CD4-positive, alpha-beta memory T cell (primary cell): ENCODE results near the gene MSRB1. TPM values are rescaled to one million over a fixed set of nuclear protein-coding genes. Genes with fewer than 3 reads are reported as not detected.

Experiments used
- CTCF ChIA-PET: fragments of 350-600 bp; sonication (Branson Sonifier 250); formaldehyde crosslinking; loops from one replicate; lab custom pipeline; 2021; ENCODE audit warnings: inconsistent platforms; ENCODE audit not compliant: partially characterized antibody; lab: Charles Lee
- POLR2A ChIA-PET: fragments of 350-600 bp; sonication (Branson Sonifier 250); formaldehyde crosslinking; loops from one replicate; lab custom pipeline; 2021; ENCODE audit not compliant: partially characterized antibody; lab: Charles Lee
- DNase-seq, 5 donors: peaks; one replicate each; pipeline versions ENCODE4 v3.0.0 to v3.0.0-alpha.2; 2020 to 2022; ENCODE audit warnings: mixed read lengths in 1 of 5
- H3K27ac ChIP-seq: one replicate; pipeline ENCODE4 v1.7.0; 2013; ENCODE audit warnings: low read depth, low read length
- H3K27me3 ChIP-seq: 2 replicates; pipeline ENCODE4 v1.7.0; 2013; ENCODE audit warnings: mild to moderate bottlenecking, low read length, moderate library complexity; ENCODE audit not compliant: insufficient read depth
- H3K36me3 ChIP-seq: 2 replicates; pipeline ENCODE4 v1.7.0; 2013; ENCODE audit warnings: mild to moderate bottlenecking, low read length, moderate library complexity; ENCODE audit not compliant: insufficient read depth
- H3K4me1 ChIP-seq: 2 replicates; pipeline ENCODE4 v1.7.0; 2013; ENCODE audit warnings: mild to moderate bottlenecking, low read length, moderate library complexity; ENCODE audit not compliant: insufficient read depth
- H3K4me3 ChIP-seq, 2 donors: one replicate each; pipeline ENCODE4 v1.7.0; 2013; ENCODE audit warnings: low read length in 2 of 2, mild to moderate bottlenecking in 1 of 2
- H3K9me3 ChIP-seq, 2 donors: one replicate each; pipeline ENCODE4 v1.7.0; 2013; ENCODE audit warnings: low read length in 2 of 2, control low read depth in 1 of 2; ENCODE audit not compliant: control insufficient read depth in 1 of 2
- H3K27ac Mint-ChIP-seq, 7 donors: one replicate each; pipeline ENCODE4 v1.8.0; 2020 to 2021; ENCODE audit warnings: mixed read lengths in 7 of 7, mild to moderate bottlenecking in 6 of 7, inconsistent platforms in 3 of 7, moderate library complexity in 3 of 7
- H3K27me3 Mint-ChIP-seq, 2 donors: one replicate each; pipeline ENCODE4 v1.8.0; 2020 to 2021; ENCODE audit warnings: mixed read lengths in 2 of 2
- H3K36me3 Mint-ChIP-seq, 2 donors: one replicate each; pipeline ENCODE4 v1.8.0; 2020 to 2021; ENCODE audit warnings: mixed read lengths in 2 of 2, inconsistent platforms in 1 of 2, mild to moderate bottlenecking in 1 of 2
- H3K4me1 Mint-ChIP-seq, 4 donors: one replicate each; pipeline ENCODE4 v1.8.0; 2020 to 2021; ENCODE audit warnings: mixed read lengths in 4 of 4, mild to moderate bottlenecking in 1 of 4
- H3K4me3 Mint-ChIP-seq, 8 donors: one replicate each; pipeline ENCODE4 v1.8.0; 2020 to 2021; ENCODE audit warnings: mixed read lengths in 8 of 8, mild to moderate bottlenecking in 7 of 8, moderate library complexity in 6 of 8, inconsistent platforms in 3 of 8
- H3K9me3 Mint-ChIP-seq, 8 donors: one replicate each; pipeline ENCODE4 v1.8.0; 2020 to 2021; ENCODE audit warnings: mixed read lengths in 8 of 8, mild to moderate bottlenecking in 5 of 8, inconsistent platforms in 3 of 8, moderate library complexity in 1 of 8
- intact Hi-C: fragments of 100-400 bp; cut with micrococcal nuclease; formaldehyde crosslinking; loops from one replicate; pipeline ENCODE4 v1.15.1; 2023
- polyA plus RNA-seq, 2 donors: library from polyadenylated mRNA; unstranded; fragments of 300-500 nt; fragmentation: Illumina TruSeq; gene quantifications; one replicate each; pipeline ENCODE4 v1.2.3, GENCODE V29; 2021
- total RNA-seq, 2 experiments: library from RNA; stranded (reverse); gene quantifications; one replicate each; pipeline ENCODE4 v1.2.3, GENCODE V29; 2021

MSRB1 gene
- total and polyA plus RNA-seq, 4 experiments from 2014 or later = 9.3 to 30.5 (median 15.5) TPM

DNA sequence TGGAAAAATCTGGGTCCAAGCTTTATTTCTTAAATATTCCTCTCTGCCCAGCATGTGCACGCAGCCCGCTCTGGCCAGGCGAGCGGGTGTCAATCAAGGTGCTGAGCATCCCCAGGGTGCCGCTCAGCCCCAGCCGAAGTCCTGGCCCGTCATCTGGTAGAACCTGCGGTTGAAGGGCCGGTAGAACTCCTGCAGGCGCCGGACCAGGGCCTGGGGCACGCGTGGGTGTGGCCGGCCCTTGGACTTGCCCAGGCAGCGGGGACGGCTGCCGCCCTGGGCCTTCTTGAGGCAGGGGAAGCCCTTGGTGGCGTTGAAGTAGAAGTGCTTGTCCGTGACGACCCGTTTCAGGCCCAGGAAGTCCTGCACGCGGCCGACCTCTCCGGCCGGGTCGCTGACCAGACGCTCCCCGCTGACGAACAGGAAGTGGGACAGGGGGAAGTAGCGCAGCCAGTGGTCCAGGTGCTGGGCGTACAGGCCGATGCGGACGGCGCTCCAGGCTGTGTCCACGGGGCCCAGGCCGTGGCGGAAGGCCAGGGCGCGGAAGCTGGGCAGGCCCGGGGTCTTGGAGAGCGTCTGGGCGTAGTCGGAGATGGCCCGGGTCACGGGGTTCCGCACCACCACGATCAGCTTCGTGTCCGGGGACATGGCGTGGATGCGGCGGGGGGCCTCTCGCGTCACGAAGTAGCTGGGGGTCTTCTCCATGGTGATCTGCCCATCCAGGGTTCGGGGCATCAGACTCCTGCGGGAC is 31.4 kb downstream of the MSRB1 start:
- DNase-seq = no peak
- ChIA-PET CTCF (interaction anchor here (0.7 kb wide), 2 partner anchors 17 to 1847 kb away, joined by 3 read pairs; no protein-coding TSS in a partner anchor), POLR2A (no interaction called here)

DNA sequence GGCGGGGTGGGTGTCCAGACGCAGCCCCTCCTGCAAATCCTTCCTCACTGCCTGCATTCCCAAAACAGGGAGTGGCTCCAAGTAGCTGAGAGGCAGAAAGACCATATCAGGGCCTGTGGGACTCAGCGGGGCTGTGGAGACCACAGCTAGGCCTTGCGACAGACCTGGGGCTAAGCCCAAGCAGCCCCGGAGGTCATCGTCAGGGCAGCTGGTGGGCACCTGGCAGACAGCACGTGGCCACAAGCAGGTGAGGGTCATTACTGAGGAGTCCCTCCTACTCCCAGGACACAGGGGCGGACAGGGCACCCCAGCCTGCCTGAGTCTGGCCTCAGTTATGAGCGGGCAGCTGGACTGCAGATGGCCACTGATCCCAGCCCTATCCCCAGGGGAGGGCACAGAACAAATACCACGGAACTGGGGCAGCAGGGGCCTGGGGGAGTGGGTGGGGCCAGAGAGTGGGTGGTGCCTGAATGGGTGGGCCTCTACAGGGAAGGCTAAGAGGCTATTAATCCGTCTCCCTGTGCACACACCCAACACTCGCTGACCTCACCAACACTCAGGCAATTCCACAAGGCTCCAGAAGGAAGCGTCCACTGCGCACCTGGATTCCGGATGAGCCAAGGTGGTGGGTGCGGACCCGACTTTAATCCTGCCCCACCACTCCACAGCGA is 33.3 kb downstream of the MSRB1 start:
- Histone ChIP-seq H3K27ac (no peak overlapping the region), H3K27me3 (peaks cover 4% of the 10 kb centered on the region), H3K9me3 (no peaks in the 10 kb centered on the region), H3K36me3 (no peaks in the 10 kb centered on the region), H3K4me3 (no peak overlapping the region), H3K4me1 (no peaks in the 10 kb centered on the region)
- intact Hi-C loops = no loop called here
- Mint-ChIP-seq H3K36me3 (no peaks in the 10 kb centered on the region), H3K9me3 (peaks cover 0 to 2% (median 0%) of the 10 kb centered on the region in 8 donors), H3K4me3 (no peak overlapping the region), H3K27ac (no peak overlapping the region), H3K4me1 (no peaks in the 10 kb centered on the region), H3K27me3 (peaks cover 6 to 13% of the 10 kb centered on the region in 2 donors)
- CTCF ChIA-PET = interaction anchor here (1.6 kb wide), 1 partner anchor 20 kb away, joined by 4 read pairs; no protein-coding TSS in a partner anchor
- DNase-seq = no peak
- POLR2A ChIA-PET = no interaction called here

More for the DNA sequence above, 31.4 kb downstream of the MSRB1 start:
- Mint-ChIP-seq H3K27me3 (peaks cover 16 to 22% of the 10 kb centered on the region in 2 donors), H3K36me3 (no peaks in the 10 kb centered on the region), H3K27ac (no peak overlapping the region), H3K4me1 (no peaks in the 10 kb centered on the region), H3K4me3 (no peak overlapping the region), H3K9me3 (peaks cover 0 to 2% (median 0%) of the 10 kb centered on the region in 8 donors)
- Histone ChIP-seq H3K36me3 (no peaks in the 10 kb centered on the region), H3K4me3 (no peak overlapping the region), H3K27ac (no peak overlapping the region), H3K9me3 (no peaks in the 10 kb centered on the region), H3K4me1 (no peaks in the 10 kb centered on the region), H3K27me3 (peaks cover 6% of the 10 kb centered on the region)
- intact Hi-C loops = no loop called here

DNA sequence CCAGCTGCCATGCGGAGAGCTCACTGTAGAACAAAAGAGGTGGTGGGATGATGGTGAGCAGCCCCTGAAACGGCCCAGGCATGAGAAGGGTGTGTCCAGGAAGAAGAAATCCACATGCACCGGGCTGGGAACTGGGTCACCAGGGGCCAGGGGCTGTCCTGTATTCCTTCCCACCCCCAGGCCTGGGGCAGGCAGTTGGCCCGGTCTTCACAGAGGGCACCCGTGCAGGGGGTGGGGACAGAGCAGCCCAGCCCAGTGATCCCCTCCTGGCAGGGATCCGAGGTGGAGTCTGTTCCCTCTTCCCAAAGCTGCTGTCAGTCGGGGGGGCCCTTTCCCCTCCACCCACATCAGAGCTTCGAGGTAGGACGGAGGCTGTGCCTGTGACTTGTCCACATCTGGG is 34.0 kb downstream of the MSRB1 start:
- CTCF ChIA-PET = interaction anchor here (1.0 to 1.6 kb wide), 2 partner anchors 20 to 31 kb away, joined by 3 to 4 read pairs; no protein-coding TSS in a partner anchor
- H3K36me3 Mint-ChIP-seq = no peaks in the 10 kb centered on the region
- POLR2A ChIA-PET = no interaction called here
- H3K4me1 Mint-ChIP-seq = no peaks in the 10 kb centered on the region
- intact Hi-C loops = no loop called here
- H3K4me1 ChIP-seq = no peaks in the 10 kb centered on the region
- no peaks in the 10 kb centered on the region for H3K9me3 ChIP-seq
- no peaks in the 10 kb centered on the region for H3K36me3 ChIP-seq
- DNase-seq = no peak
- no peak overlapping the region for H3K4me3 Mint-ChIP-seq
- H3K27ac ChIP-seq = no peak overlapping the region
- peaks cover 0 to 2% (median 0%) of the 10 kb centered on the region in 8 donors for H3K9me3 Mint-ChIP-seq
- no peak overlapping the region for H3K4me3 ChIP-seq
- peak overlapping the region in 1 of 7 donors; percentile 47 for H3K27ac Mint-ChIP-seq
- H3K27me3 ChIP-seq = no peaks in the 10 kb centered on the region
- peaks cover 4 to 16% of the 10 kb centered on the region in 2 donors for H3K27me3 Mint-ChIP-seq

DNA sequence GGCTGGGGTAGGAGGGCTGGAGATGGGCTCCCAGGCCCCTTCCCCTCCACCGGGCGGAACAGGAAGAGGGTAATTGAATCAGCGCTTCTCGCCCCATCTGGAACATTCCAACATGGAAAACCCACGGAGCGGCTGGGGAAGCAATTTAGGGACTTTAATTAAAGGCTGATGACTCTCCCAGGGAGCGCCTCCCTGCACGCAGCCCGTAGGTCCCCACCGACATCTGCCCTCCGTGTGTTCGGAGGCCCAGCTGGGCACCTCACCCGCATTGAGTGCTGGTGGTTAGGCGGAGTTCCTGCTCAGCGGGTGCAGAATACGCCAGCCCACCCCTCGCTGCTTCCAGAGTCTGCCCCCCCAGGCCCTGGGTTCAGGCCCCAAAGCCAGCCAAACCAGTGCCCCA is 34.8 kb downstream of the MSRB1 start:
- Mint-ChIP-seq H3K27ac (no peak overlapping the region), H3K9me3 (peaks cover 0 to 2% (median 0%) of the 10 kb centered on the region in 8 donors), H3K36me3 (no peaks in the 10 kb centered on the region), H3K4me1 (no peaks in the 10 kb centered on the region), H3K27me3 (peaks cover 4 to 16% of the 10 kb centered on the region in 2 donors), H3K4me3 (no peak overlapping the region)
- Histone ChIP-seq H3K27me3 (no peaks in the 10 kb centered on the region), H3K4me3 (no peak overlapping the region), H3K4me1 (no peaks in the 10 kb centered on the region), H3K9me3 (no peaks in the 10 kb centered on the region), H3K36me3 (no peaks in the 10 kb centered on the region), H3K27ac (no peak overlapping the region)
- ChIA-PET POLR2A (no interaction called here), CTCF (interaction anchor here (1.0 to 1.6 kb wide), 2 partner anchors 21 to 30 kb away, joined by 3 to 4 read pairs; no protein-coding TSS in a partner anchor)
- no peak for DNase-seq
- intact Hi-C loops = no loop called here

DNA sequence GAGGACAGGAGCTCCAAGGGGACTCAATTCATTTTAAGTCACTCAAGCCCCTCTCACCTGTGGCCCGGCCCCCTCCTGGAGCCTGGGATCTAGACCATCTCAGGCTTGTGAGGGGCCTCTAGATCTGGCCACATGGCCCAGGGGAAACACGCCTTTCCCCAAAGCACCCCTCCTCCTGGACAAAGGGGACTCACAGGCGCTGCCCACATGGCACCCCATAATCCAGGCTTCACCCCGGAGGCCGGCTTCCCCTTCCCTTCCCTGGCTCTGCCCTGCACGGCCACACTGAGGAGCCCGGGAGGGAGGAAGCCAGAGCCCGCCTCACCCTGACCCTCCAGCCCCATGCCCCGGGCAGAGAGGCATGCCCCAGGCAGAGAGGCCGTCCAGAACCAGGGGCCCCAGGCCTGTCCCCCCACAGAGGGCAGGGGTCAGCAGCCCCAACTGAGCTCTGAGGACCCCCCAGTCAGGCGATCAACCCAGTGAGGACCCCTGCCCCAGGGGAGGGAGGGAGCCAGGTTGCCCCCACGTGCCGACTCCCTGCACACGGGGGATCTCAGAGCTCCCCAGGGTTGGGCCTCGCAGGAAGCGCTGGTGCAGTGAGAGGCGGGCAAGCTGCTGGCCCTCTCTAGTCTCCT is 35.7 kb downstream of the MSRB1 start:
- Histone ChIP-seq H3K9me3 (no peaks in the 10 kb centered on the region), H3K4me1 (no peaks in the 10 kb centered on the region), H3K36me3 (no peaks in the 10 kb centered on the region), H3K27ac (no peak overlapping the region), H3K4me3 (no peak overlapping the region), H3K27me3 (no peaks in the 10 kb centered on the region)
- DNase-seq = no peak
- no peaks in the 10 kb centered on the region for H3K4me1 Mint-ChIP-seq
- POLR2A ChIA-PET = no interaction called here
- intact Hi-C loops = no loop called here
- H3K36me3 Mint-ChIP-seq = no peaks in the 10 kb centered on the region
- no peak overlapping the region for H3K4me3 Mint-ChIP-seq
- peaks cover 4 to 14% of the 10 kb centered on the region in 2 donors for H3K27me3 Mint-ChIP-seq
- CTCF ChIA-PET = no interaction called here
- H3K9me3 Mint-ChIP-seq = peaks cover 0 to 2% (median 0%) of the 10 kb centered on the region in 8 donors
- no peak overlapping the region for H3K27ac Mint-ChIP-seq

DNA sequence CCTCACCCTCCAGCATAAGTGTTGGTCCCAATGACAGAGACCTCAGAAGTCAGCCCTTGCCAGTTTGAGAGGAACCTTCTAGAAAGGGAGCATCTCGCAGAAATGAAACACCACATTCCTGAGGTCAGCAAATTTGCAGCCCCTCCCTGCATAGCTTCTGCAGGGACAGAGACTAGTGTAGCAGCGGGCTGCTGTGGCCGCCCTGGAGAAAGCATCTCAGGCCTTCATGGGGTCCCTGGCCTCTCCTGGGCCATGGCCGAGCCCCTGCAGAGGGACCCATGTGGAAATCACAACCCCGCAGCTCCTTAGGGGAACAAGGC is 36.2 kb downstream of the MSRB1 start:
- H3K27ac ChIP-seq = no peak overlapping the region
- no peaks in the 10 kb centered on the region for H3K36me3 ChIP-seq
- no peaks in the 10 kb centered on the region for H3K9me3 ChIP-seq
- no peaks in the 10 kb centered on the region for H3K27me3 ChIP-seq
- Mint-ChIP-seq H3K9me3 (peaks cover 0 to 2% (median 0%) of the 10 kb centered on the region in 8 donors), H3K27me3 (peaks cover 4 to 14% of the 10 kb centered on the region in 2 donors), H3K27ac (no peak overlapping the region), H3K4me3 (no peak overlapping the region), H3K36me3 (no peaks in the 10 kb centered on the region), H3K4me1 (no peaks in the 10 kb centered on the region)
- ChIA-PET POLR2A (no interaction called here), CTCF (no interaction called here)
- DNase-seq = no peak
- no peaks in the 10 kb centered on the region for H3K4me1 ChIP-seq
- H3K4me3 ChIP-seq = no peak overlapping the region
- intact Hi-C loops = no loop called here
